ENCODE data around the gene ZNF664.
A peak's percentile ranks its signal among the peaks of the same experiment; 100 is the strongest.

The ZNF664 gene

GRCh38 chr12:123958876-123959275 lies 14.1 kb upstream of the ZNF664 start:
- DNase-seq (ENCODE audit: low read depth in 2 of 2) = no peak

- DNase-seq (ENCODE audit: low read depth in 2 of 2) = no peak
Measured at GRCh38 chr12:123960029-123960735, 12.8 kb upstream of the ZNF664 start.

- DNase-seq (ENCODE audit: low read depth in 2 of 2) = no peak
Measured at GRCh38 chr12:123960856-123961255, 12.2 kb upstream of the ZNF664 start.

- no peak for DNase-seq (ENCODE audit: low read depth in 2 of 2)
Measured at GRCh38 chr12:123961585-123962345, 11.2 kb upstream of the ZNF664 start.

GRCh38 chr12:123962513-123962912 lies 10.5 kb upstream of the ZNF664 start:
- DNase-seq (ENCODE audit: low read depth in 2 of 2) = no peak

GRCh38 chr12:123963821-123964220 lies 9.2 kb upstream of the ZNF664 start:
- DNase-seq (ENCODE audit: low read depth in 2 of 2) = no peak

GRCh38 chr12:123965382-123965781 lies 7.6 kb upstream of the ZNF664 start:
- no peak for DNase-seq (ENCODE audit: low read depth in 2 of 2)

- no peak for DNase-seq (ENCODE audit: low read depth in 2 of 2)
Measured at GRCh38 chr12:123966596-123966995, 6.4 kb upstream of the ZNF664 start.

- DNase-seq (ENCODE audit: low read depth in 2 of 2) = no peak
Measured at GRCh38 chr12:123967121-123967586, 5.9 kb upstream of the ZNF664 start.

- DNase-seq (ENCODE audit: low read depth in 2 of 2) = no peak
Measured at GRCh38 chr12:123971449-123971769, 1.6 kb upstream of the ZNF664 start.

GRCh38 chr12:123971770-123972456 lies 1.1 kb upstream of the ZNF664 start:
- peak in 1 of 2 donors; percentile 9 for DNase-seq (ENCODE audit: low read depth in 2 of 2)

- DNase-seq (ENCODE audit: low read depth in 2 of 2) = no peak
Measured at GRCh38 chr12:123973552-123974341, 732 bp downstream of the ZNF664 start.

- DNase-seq (ENCODE audit: low read depth in 2 of 2) = no peak
Measured at GRCh38 chr12:123976227-123976826, 3.3 kb downstream of the ZNF664 start.

GRCh38 chr12:123979566-123979965 lies 6.6 kb downstream of the ZNF664 start:
- no peak for DNase-seq (ENCODE audit: low read depth in 2 of 2)

- no peak for DNase-seq (ENCODE audit: low read depth in 2 of 2)
Measured at GRCh38 chr12:123982269-123982668, 9.3 kb downstream of the ZNF664 start.

GRCh38 chr12:123983822-123984485 lies 10.9 kb downstream of the ZNF664 start:
- peak in 1 of 2 donors; percentile 16 for DNase-seq (ENCODE audit: low read depth in 2 of 2)

- DNase-seq (ENCODE audit: low read depth in 2 of 2) = no peak
Measured at GRCh38 chr12:123984903-123985302, 11.9 kb downstream of the ZNF664 start.

GRCh38 chr12:123986374-123986965 lies 13.5 kb downstream of the ZNF664 start:
- no peak for DNase-seq (ENCODE audit: low read depth in 2 of 2)

GRCh38 chr12:123987022-123987421 lies 14.0 kb downstream of the ZNF664 start:
- no peak for DNase-seq (ENCODE audit: low read depth in 2 of 2)

- no peak for DNase-seq (ENCODE audit: low read depth in 2 of 2)
Measured at GRCh38 chr12:123989168-123989567, 16.2 kb downstream of the ZNF664 start.

- DNase-seq (ENCODE audit: low read depth in 2 of 2) = no peak
Measured at GRCh38 chr12:123989753-123990152, 16.7 kb downstream of the ZNF664 start.
